ENCODE data around the gene TOB1. TPM values are rescaled to one million over a fixed set of nuclear protein-coding genes. Genes with fewer than 3 reads are reported as not detected.

The TOB1 gene
- total RNA-seq, 1 donor from 2014 or later, result 18.8 TPM

DNA sequence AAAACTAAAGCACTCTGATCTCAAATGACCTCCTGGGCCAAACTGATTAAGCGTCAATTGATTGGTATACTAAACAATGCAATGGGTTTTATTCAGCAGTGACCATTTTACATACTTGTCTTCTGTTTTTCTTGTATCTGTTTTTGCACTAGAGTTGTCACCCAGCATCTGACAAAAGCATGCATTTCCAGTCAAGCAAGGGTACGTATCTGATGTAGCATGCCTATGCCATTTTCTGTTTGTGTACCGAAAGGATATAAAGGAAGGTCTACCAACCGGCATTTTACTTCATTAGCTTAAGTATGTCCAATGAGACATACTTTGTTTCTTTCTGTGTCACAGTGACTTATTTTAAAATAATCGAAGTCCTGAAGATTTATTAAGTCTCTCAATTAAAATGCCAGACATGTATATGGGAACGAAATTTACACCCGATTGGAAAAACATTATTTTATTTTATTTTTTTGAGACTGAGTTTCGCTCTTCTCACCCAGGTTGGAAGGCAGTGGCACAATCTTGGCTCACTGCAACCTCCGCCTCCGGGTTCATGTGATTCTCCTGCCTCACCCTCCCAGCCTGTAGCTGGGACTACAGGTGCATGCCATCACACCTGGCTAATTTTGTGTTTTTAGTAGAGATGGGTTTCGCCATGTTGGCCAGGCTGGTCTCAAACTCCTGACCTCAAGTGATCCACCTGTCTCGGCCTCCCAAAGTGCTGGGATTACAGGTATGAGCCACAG, 7.5 kb downstream of the TOB1 start:
- no peak for DNase-seq
- no peak overlapping the region for H3K27ac Mint-ChIP-seq
- H3K27me3 Mint-ChIP-seq, result no peaks in the 10 kb centered on the region
- CTCF ChIA-PET, result no interaction called here
- ATAC-seq (ENCODE audit: low read depth), result no peak
- peaks cover 19% of the 10 kb centered on the region for H3K36me3 Mint-ChIP-seq (ENCODE audit: low read depth)
- POLR2A ChIA-PET, result interaction anchor here (0.8 to 8.8 kb wide), 2 partner anchors 7 to 48 kb away, joined by 8 to 205 read pairs; partner anchors contain the start of gene TOB1
- no peak overlapping the region for H3K4me3 Mint-ChIP-seq
- no peaks in the 10 kb centered on the region for H3K9me3 Mint-ChIP-seq
- TF ChIP-seq, protein P1, sequence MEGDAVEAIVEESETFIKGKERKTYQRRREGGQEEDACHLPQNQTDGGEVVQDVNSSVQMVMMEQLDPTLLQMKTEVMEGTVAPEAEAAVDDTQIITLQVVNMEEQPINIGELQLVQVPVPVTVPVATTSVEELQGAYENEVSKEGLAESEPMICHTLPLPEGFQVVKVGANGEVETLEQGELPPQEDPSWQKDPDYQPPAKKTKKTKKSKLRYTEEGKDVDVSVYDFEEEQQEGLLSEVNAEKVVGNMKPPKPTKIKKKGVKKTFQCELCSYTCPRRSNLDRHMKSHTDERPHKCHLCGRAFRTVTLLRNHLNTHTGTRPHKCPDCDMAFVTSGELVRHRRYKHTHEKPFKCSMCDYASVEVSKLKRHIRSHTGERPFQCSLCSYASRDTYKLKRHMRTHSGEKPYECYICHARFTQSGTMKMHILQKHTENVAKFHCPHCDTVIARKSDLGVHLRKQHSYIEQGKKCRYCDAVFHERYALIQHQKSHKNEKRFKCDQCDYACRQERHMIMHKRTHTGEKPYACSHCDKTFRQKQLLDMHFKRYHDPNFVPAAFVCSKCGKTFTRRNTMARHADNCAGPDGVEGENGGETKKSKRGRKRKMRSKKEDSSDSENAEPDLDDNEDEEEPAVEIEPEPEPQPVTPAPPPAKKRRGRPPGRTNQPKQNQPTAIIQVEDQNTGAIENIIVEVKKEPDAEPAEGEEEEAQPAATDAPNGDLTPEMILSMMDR (IDR thresholded peaks at IDR 0.05), result no peak
- intact Hi-C loops (cut with micrococcal nuclease), result no loop called here
- H3K4me1 Mint-ChIP-seq, result peaks cover 8% of the 10 kb centered on the region

DNA sequence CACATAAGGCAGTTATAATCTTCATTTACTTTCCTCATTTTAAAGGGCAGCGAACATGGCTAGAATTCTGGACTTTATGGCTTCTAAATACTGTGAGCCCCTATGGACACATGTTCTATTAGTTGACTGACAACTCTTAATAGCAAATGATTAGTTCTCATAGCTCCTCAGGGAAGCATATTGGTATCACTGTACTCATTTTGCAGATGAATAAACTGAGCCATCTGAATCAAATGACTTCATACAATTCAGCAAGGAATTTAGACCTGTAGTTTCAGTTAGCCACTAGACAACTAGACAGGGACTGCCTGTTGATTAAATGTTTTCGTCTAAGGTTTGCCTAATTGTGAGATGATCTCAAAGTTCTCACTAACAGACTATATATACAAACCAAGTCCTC, 9.7 kb downstream of the TOB1 start:
- CTCF ChIA-PET, result interaction anchor here (1.1 to 1.3 kb wide), 2 partner anchors 29 to 98 kb away, joined by 3 read pairs; no protein-coding TSS in a partner anchor
- ATAC-seq (ENCODE audit: low read depth) (no peak), DNase-seq (no peak)
- H3K36me3 Mint-ChIP-seq (ENCODE audit: low read depth), result peaks cover 4% of the 10 kb centered on the region
- TF ChIP-seq, protein P1 (IDR thresholded peaks at IDR 0.05), result no peak
- H3K4me3 Mint-ChIP-seq, result no peak overlapping the region
- peaks cover 14% of the 10 kb centered on the region for H3K4me1 Mint-ChIP-seq
- POLR2A ChIA-PET, result interaction anchor here (8.8 kb wide), 1 partner anchor 9 kb away, joined by 205 read pairs; the partner anchor contains the start of gene TOB1
- intact Hi-C loops (cut with micrococcal nuclease), result no loop called here
- H3K27me3 Mint-ChIP-seq, result no peaks in the 10 kb centered on the region
- no peak overlapping the region for H3K27ac Mint-ChIP-seq
- H3K9me3 Mint-ChIP-seq, result no peaks in the 10 kb centered on the region

DNA sequence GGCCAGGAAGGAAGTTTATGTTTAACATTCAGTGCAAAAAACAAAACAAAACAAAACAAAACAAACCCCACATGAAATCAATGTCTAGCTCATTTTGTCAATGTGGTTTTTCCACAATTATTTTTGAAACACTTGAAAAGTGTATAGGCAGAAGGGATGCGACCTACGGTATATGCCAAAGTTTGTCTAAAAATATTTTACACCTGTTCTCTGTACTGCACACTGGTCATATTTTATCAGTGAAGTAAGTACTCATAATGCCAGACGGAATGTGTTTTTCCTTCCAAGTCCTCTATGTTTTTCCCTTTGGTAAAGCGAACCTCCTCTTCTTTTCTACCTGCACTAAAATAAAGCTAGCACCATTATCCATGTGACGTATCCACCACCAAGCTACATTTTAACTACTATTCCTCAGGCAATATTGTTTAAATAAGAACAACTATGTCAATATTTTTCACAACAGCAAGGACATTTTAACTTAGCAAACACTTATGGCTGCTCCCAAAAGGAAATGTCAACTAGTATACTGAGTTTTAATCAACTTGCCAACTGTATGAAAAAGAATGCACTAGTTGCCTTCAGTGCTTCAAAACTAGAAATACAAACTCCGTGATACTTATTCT, 10.3 kb downstream of the TOB1 start:
- CTCF ChIA-PET, result interaction anchor here (1.1 to 1.4 kb wide), 3 partner anchors 29 to 101 kb away, joined by 3 to 14 read pairs (median 3); no protein-coding TSS in a partner anchor
- Mint-ChIP-seq H3K36me3 (ENCODE audit: low read depth) (peaks cover under 1% of the 10 kb centered on the region), H3K4me3 (no peak overlapping the region), H3K27ac (no peak overlapping the region), H3K27me3 (no peaks in the 10 kb centered on the region), H3K9me3 (no peaks in the 10 kb centered on the region), H3K4me1 (peaks cover 14% of the 10 kb centered on the region)
- POLR2A ChIA-PET, result interaction anchor here (8.8 kb wide), 1 partner anchor 9 kb away, joined by 205 read pairs; the partner anchor contains the start of gene TOB1
- ATAC-seq (ENCODE audit: low read depth) (no peak), DNase-seq (no peak)
- TF ChIP-seq, protein P1 (IDR thresholded peaks at IDR 0.05), result no peak
- intact Hi-C loops (cut with micrococcal nuclease), result no loop called here

DNA sequence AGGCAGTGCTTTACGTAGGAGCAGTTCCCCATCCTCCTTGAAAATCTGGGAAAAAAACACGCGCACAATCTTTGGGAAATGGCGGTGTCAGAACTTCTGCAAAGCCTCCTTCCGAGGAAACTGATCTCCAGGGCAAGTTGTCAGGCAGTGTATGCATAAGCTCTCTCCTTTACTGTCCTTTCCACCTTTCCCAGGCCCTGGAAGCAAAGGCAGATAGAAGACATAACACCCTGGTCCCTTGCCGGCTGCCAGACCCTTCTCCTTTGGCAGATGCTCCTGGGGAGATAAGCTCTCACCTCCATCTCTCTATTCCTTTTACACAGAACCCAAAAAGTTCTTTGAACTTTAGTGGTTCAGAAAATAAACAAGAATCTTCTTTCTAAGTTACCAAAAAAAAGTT, 12.4 kb downstream of the TOB1 start:
- Mint-ChIP-seq H3K9me3 (peaks cover 2% of the 10 kb centered on the region), H3K4me1 (peaks cover 14% of the 10 kb centered on the region), H3K36me3 (ENCODE audit: low read depth) (no peaks in the 10 kb centered on the region), H3K4me3 (no peak overlapping the region), H3K27me3 (no peaks in the 10 kb centered on the region), H3K27ac (no peak overlapping the region)
- ChIA-PET CTCF (interaction anchor here (2.3 to 3.5 kb wide), 6 partner anchors 11 to 202 kb away, joined by 13 to 113 read pairs (median 16); partner anchors contain the start of gene TOB1), POLR2A (interaction anchor here (2.5 to 8.8 kb wide), 2 partner anchors 11 to 103 kb away, joined by 9 to 205 read pairs; partner anchors contain the start of gene TOB1)
- ATAC-seq (ENCODE audit: low read depth), result no peak
- intact Hi-C loops (cut with micrococcal nuclease), result loop anchor here (2.0 kb wide), 2 partner anchors 71 to 299 kb away; partner anchors contain the start of gene NME1
- no peak for DNase-seq
- TF ChIP-seq, protein P1 (IDR thresholded peaks at IDR 0.05), result no peak
